GM18517 (cell line): ENCODE data around the gene USP50.
A peak's percentile ranks its signal among the peaks of the same experiment; 100 is the strongest.
"Not testable (repeated sequence)": the region's sequence is repeated elsewhere in the genome, so short reads cannot be mapped to it uniquely, and the experiment has no call there.

Source experiments
- ATAC-seq: cut with Tn5 transposase; IDR thresholded peaks from one replicate; pipeline ENCODE4 v1.9.1; 2021; ENCODE audit warnings: mild to moderate bottlenecking, moderate library complexity; ENCODE audit not compliant: unreplicated experiment

The USP50 gene

DNA sequence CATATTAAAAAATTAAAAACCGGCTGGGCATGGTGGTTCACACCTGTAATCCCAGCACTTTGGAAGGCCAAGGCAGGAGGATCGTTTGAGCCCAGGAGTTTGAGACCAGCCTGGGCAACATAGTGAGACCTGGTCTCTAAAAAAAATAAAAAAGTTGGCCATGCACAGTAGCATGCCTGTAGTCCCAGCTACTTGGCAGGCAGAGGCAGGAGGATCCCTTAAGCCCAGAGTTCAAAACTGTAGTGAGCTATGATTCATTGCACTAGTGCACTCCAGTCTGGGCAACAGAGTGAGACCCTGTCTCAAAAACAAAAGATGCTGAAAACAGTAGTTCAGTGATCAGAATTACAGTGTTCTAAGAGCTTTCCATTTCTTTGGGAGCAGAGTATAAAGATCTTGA is 40.8 kb downstream of the USP50 start:
- ATAC-seq: not testable (repeated sequence)

DNA sequence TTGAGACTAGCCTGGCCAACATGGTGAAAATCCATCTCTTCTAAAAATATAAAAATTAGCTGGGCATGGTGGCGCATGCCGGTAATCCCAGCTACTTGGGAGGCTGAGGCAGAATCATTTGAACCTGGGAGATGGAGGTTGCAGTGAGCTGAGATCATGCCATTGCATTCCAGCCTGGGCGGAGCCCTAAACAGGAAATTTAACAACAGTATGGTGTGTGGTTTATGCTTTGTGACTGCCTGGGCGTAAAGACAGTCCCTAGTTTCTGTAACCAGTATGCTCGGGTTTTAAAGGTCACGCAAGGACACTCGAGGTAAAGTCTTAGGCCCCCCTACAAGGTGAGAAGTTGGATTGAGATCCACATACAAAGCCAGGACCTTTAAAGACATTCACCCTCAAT is 43.3 kb downstream of the USP50 start:
- ATAC-seq: no peak

DNA sequence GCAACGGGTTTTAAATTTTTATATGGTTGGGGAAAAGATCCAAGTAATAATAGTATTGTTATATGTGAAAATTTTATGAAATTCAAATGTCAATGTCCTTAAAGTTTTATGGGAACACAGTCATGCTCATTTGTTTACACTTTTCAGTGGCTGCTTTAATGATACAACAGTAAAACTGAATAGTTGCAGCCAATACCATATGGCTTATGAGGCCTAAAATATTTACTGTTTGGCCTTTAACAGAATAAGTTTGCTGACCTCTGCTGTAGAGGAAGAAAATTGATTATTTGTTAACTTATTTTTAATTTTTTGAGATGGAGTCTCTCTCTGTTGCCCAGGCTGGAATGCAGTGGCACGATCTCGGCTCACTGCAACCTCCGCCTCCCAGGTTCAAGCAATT is 44.7 kb downstream of the USP50 start:
- ATAC-seq: no peak

DNA sequence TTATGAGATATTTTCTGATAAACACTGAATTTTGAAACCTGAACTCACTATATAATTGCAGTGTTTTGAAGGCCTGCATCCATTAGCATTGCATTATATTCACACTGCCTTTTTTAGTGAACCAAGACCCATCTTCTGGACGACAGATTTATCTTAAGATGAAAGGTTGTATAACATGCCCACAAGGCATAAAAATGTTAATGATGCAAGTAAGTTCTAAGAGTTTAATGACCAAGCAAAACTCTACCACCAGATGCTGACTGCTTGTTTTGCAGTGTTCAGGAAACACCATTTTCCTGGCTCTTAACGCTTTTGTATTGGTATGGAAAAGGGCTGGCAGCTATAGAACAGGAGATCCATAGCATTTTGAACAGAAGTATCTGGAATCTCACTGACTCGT is 46.1 kb downstream of the USP50 start:
- no peak for ATAC-seq

DNA sequence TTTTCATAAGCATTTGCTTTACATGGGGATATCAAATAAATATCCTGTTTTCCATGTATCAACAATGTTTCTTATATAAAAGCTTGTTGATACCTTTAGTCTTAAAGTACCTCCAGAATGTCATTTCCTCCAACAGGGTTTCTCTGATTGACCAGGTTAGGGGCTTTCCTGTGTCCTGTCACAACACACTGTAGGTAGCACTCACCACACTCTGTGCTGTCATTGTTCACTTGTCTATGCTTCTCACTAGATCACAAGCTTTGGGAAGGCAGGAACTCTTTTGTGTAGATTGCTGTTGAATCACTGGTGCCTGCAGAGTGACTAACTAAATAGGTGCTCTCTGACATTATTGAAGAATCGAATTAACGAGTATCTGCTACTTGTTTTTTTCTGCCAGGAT is 49.8 kb downstream of the USP50 start:
- no peak for ATAC-seq

DNA sequence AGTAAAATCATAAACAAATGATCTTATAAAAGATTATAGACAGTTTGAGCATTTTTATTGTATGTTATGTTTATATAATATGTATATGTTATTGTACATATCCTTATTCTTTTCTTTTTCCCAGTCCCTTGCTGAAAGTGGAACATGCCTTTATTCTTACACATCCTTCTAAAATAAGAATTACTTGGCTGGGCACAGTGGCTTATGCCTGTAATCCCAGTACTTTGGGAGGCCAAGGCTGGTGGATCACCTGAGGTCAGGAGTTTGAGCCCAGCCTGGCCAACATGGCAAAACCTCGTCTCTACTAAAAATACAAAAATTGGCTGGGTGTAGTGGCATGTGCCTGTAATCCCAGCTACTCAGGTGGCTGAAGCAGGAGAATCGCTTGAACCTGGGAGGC is 51.9 kb downstream of the USP50 start:
- ATAC-seq: not testable (repeated sequence)

DNA sequence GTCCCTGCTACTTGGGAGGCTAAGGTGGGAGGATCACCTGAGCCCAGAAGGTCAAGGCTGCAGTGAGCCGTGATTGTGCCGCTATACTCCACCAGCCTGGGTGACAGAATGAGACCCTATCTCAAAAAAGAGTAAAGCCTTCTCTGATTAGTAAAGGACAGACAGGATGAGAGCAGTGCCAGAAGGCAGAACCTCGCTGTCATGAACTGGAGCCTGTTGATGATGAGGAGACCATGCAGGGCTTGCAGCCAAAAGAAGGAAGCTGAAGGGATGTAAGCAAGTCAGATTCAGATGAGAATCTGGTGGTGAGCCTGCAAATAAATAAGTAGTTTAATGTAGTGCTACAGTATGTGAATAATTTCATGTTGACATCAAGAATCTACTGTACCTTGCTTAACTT is 52.8 kb downstream of the USP50 start:
- no peak for ATAC-seq

DNA sequence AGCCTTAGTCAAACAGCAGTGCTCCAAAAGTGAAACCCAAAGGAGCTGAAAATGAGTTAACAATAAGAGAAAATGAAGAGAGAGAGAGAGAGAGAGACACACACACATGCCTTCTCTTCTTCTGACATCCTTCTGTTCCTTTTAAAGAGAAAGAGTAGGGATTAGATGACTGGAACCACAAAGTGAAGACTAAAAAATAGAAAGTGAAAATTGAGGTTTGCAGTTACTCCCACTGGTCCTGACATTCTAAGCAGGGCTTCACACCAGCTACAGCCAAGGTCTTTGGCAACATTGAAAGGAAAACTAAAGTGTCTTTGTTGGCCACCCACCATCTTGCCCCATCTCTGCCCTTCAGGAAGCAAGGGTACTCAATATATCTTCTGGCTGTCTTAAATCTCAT is 59.2 kb downstream of the USP50 start:
- ATAC-seq: no peak

DNA sequence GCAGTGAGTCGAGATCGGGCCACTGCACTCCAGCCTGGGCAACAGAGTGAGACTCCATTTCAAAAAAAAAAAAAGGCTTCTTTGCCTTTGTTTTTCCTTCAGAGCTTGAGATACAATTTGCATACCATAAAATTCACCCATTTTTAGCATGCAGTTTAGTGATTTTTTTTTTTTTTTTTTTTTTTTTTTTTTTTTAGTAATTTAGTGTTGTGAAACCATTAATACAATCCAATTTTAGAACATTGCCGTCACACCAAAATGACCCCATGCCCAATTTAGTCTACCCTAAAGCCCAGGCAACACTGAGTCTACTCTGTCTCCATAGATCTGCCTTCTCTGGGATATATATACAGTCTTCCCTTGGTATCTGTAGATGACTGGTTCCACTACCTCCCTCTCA is 61.1 kb downstream of the USP50 start:
- no peak for ATAC-seq

DNA sequence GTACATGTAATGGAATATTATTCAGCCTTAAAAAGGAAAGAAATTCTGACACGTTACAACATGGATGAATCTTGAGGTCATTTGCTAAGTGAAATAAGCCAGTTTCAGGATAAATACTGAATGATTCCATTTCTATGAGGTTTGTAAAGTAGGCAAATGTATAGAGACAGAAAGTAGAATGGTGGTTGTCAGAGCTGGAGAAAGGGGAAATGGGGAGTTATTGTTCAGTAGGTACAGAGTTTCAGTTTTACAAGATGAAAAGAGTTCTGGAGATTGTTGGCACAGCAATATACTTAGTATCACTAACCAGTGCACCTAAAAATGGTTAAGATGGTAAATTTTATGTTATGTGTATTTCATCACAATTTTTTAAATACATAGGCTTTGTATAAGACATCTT is 61.7 kb downstream of the USP50 start:
- peak; percentile 77 for ATAC-seq

DNA sequence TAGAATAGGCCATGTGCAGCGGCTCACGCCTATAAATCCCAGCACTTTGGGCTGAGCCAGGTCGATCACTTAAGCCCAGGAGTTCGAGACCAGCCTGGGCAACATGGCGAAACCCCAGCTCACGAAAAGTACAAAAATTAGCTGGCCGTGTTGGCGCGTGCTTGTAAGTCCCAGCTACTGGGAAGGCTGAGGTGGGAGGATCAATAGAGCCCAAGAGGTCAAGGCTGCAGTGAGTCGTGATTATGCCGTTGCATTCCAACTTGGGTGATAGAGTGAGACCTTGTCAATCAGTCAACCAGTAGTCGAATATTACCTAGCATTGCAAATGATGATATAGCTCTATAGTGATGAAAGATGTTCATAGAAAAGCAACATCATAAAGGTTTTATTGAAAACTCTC is 70.3 kb downstream of the USP50 start:
- ATAC-seq: no peak

DNA sequence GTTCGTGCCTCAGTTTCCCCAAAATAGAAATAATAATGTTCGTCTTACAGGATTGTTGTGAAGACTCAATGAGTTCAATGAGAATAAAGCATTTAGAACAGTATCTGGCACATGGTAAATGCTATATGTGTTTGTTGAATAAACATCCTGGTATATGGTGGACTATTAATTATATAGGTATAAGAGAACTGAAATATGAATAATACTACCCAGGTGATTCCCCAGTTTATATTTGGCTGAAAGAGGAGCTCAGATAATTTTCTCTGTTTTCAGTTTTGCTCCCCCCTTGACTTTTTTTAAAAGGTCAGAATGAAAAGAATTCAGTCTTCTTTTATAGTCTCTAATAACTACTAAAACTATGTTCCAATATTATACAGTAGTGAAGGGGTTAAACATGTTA is 75.4 kb downstream of the USP50 start:
- ATAC-seq: no peak

DNA sequence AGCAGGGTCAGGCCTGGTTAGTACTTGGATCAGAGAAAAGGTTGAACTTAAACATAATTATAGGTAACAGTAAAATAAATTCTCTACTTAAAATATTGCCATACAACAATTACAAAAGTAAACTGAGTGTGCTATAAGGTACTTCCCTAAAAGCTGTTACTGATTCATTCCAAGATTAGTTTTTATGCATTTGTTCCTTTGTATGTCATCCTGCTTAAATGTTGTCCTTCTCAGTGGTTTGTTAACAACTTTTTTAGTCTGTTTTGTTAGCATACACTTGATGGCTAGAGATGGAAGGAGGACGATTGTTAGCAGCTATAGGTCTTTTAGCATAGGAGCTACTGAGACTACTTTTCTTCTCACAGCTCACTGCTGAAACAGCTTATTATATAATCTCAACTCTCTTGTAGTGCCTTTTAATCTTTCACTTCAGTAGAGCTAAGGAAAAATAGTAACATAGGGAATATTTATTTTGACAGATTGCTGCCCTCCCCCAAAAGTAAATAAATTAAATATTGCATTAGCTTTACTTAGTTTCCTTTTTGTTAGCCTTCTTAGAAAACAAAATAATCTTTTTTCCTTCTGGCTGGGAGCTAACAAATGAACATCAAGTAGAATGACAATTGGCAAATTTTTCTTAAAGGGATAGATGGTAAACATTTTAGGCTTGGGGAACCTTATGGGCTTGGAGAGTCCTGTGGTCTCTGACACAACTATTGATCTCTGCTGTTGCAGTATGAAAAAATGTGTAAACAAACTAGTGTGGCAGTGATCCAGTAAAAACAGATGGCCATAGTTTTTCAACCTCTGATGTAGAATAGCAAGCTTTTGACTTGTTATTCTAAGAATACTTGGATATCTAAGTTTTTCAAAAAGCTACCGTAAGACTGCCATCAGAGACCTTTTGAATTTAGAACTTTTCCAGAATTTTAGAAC is 82.8 kb downstream of the USP50 start:
- ATAC-seq: no peak

DNA sequence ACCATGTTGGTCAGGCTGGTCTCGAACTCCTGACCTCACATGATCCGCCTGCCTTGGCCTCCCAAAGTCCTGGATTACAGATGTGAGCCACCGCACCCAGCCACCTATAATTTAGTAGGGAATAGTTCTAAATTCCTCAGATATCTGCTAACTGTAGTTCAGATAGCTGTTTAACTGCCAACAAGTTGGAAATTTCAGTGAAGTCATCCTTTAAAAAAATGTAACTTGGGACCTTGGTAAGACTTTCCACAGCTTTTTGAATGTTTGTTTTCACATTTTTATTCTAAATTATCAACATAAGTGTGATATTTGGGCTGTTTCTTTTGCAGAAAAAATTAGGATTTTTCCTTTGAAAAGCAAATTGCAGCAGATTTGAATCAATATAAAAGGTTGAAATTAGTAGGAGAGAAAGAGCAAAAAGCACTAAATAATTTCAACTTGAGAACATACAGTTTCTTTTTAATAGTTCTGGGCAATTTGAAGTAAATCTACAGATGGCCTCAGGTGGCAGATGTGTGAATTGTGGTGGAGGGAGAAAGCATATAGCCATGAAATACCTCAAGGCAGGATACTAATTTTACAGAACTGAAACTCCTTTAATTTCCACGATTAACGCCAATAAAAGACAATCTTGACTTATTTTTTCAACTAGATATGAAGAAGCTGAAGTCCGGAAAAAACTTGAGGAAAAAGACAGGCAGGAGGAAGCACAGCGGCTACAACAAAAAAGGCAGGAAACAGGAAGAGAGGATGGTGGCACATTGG is 87.9 kb downstream of the USP50 start:
- ATAC-seq: no peak

DNA sequence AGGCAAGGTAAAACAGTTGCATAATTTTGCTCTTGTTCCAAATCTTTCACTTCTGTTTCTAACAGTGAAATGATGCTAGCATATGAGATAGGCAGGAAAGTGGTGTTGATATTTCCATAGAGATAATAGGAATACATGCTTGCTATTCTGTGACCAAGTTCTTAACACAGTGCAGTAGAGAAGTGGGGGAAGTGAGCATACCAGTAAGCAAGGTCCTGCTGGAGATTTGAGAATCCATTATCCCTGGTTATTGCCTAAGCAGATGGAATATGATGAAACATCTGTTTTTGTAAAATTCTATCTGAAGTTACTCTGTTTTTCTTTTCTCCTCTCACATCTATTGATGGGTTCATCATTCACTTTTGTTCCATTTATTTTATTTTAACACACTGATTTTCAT is 93.5 kb downstream of the USP50 start:
- ATAC-seq: no peak
